Posterior vena cava (tissue), 2 donors: Measurements from ENCODE around the gene KIAA2012. TPM values are rescaled to one million over a fixed set of nuclear protein-coding genes. Genes with fewer than 3 reads are reported as not detected.
"Not testable (repeated sequence)": the region's sequence is repeated elsewhere in the genome, so short reads cannot be mapped to it uniquely, and the experiment has no call there.

Experiments
- DNase-seq: peaks from one replicate; pipeline ENCODE4 v3.0.0-alpha.2; 2020; ENCODE audit warnings: low spot score
- intact Hi-C, 2 donors: fragments of 100-400 bp; cut with DNase I; formaldehyde crosslinking; loops; one replicate each; pipeline versions ENCODE4 v1.14.1 to v1.14.2; 2022 to 2023
- total RNA-seq, 2 donors: library from RNA; stranded (reverse); fragmentation: NEBNext Ultra II Directional; extraction: Animal tissue kit (Norgen Biotek cat#: 25700); gene quantifications; one replicate each; pipeline ENCODE4 v1.2.1, GENCODE V29; 2021
- donor health status: DM: yes; HTN: yes; CAD: no.
- donor health status: DM: yes; HTN: yes; CAD: no.

KIAA2012 gene
- total RNA-seq, 2 donors from 2014 or later, result not detected

DNA sequence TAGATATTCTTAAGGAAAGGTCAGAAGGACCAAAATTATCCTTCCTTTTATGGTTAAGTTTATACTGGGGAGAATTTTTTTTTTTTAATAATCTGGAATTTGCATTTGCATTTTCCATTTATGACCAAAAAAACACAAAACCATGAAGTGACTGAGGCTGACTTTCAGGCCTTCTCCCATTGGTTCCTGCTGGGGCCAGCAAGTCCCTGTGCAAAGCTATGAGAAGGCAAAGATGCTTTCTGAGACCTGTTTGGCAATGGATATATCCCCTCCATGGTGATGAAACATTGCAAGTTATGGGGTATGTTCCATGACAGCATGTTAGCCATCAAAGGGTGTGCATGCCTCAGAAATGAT, 60.8 kb downstream of the KIAA2012 start:
- intact Hi-C loops, result no loop called here
- no peak for DNase-seq

DNA sequence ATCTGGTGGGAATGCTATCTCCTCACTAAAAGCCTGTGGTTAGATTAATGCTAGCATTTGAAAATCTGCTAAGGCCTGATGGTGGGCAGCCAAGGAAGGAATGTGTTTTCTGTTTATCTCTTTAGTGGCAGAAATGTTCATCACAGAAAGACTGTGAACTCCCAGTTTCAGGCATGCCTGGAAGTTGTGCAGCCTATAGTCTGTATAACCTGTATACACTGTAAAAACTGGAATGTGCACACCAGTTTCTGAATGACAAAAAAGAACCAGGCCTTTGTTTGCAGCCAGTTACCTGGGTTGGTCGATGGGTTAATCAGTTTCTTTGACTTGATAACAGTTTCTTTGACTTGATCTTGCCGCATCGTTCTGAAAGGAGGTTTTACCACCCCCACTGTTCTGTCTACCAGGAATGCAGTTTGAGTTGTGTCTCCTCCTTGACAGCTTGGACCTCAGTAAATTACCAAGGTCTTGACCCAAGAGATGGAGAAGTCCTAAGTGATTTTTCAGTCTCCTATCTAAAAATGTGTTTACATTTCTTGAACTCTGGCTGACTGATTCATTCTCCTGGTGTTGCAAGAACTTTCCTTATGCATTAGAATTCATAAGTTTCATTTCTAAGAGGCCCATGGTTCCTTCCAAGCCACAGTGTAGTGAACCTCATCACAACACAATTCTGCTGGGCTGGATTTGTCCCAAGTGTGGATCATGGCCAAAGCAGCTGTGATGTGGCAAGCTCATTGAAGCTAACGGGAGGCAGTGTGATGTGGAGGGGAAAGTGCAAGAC, 62.2 kb downstream of the KIAA2012 start:
- DNase-seq, result peak; percentile 95
- intact Hi-C loops, result no loop called here

- DNase-seq, intact Hi-C loops: not testable (repeated sequence)
Observed at GRCh38 chr2:202136039-202136438, 63.0 kb downstream of the KIAA2012 start.

DNA sequence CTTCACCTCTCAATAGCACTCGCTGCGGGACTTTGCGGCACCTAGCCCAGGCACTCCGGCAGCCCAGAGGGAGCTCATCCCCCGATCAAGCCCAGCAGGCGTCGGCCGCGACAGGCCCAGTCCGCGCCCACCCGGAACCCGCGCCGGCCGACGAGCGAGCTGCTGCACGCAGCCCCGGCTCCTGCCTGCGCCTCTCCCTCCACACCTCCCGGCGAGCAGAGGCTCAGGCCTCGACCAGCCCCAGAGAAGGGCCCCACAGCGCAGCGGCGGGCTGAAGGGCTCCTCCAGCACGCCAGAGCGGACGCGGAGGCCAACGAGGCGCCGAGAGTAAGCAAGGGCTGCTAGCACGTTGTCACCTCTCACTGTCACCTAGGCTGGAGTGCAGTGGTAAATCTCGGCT, 63.5 kb downstream of the KIAA2012 start:
- intact Hi-C loops, result no loop called here
- DNase-seq, result no peak

DNA sequence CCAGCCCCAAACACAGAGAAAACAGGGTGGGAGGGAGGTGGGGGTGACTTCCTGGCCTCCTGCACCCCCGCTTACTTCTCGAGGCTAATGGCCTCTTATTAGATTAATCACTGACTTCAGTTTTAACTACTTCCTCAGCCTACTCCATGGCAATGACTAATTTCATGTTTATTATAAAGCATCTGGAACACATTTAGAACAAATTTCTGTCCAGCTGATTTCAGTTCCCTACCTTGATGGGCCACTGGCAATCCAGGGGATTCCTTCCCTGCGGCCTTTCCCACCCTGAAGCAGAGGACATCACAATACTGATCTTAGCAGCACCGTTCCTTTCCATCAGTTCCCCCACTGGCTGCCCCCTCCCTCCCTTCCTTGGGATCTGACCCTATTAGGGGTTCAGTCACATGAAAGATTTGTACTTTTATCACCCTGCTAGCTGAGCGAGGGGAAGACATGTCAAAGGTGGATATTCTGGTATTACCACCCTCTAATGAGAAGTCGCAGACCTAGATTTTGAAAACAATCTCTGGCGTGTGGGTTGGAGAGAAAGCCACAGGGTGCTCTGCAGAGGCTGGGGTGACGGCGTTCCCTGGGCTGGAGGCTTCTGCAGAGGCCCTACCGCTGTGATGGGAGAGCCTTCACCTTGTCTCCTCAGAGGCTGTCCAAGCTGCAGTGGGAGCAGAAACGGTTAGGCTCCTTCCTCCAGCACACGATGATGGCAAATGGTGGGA, 67.6 kb downstream of the KIAA2012 start:
- DNase-seq, result no peak
- intact Hi-C loops, result no loop called here

DNA sequence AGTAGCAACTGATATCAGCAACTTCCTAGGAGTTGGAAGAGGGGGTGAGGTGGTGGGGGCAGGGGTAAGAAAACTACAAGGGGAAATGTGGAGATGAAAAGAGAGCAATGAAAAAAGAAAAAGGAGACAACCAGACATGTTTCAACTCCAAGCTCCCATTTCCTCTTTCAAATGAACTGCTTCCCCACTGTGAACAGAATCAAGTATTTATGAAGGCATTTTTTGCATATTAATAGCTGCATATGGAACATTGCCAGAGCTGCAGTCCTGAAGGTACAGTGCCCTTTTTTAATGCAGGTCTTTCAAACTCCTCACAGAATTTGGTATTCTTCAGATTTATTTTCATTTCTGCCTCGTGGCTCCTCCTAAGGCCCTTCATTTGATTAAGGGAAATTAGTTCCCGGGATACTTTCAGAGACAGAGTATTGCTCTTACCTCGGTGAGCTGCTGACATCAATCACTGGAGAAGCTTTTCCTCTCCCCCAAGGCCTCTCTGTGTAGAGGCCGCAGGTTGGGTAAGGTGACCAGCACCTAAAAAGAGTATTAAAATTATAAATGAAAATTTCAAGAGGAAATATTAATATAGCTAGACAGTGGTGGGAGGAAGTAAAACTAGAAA, 68.4 kb downstream of the KIAA2012 start:
- intact Hi-C loops, result no loop called here
- no peak for DNase-seq

GRCh38 chr2:202142540-202142939, 69.5 kb downstream of the KIAA2012 start:
- intact Hi-C loops, result no loop called here
- DNase-seq, result no peak

DNA sequence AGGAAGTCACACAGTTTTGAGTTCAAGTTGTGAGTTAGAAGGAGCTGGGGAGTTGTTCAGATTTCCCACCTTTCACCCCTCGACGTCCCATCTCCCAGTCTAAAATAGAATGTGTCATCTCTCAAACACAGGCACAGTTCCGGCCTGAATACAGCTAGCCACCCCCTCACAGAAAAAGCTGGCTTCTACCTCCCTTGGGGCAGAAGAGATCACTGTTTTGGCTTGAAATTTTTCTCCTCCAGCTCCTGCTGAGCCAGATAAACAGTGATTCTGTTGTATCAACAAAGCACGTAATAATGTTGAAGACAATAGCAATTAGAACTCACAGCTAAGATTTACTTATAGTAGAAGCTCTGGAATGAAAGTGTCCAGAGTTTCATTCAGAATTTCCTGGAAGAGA, 74.7 kb downstream of the KIAA2012 start:
- DNase-seq, result no peak

GRCh38 chr2:202148515-202149154, 75.6 kb downstream of the KIAA2012 start:
- intact Hi-C loops, result no loop called here
- no peak for DNase-seq

More for the DNA sequence above, 74.7 kb downstream of the KIAA2012 start:
- intact Hi-C loops, result no loop called here

GRCh38 chr2:202149155-202149762, 76.2 kb downstream of the KIAA2012 start:
- intact Hi-C loops, result no loop called here
- peak; percentile 88 for DNase-seq

- intact Hi-C loops, result loop anchor here in 1 of 2 donors (5.0 kb wide), 1 partner anchor 763 kb away; no protein-coding TSS in a partner anchor
- no peak for DNase-seq
Observed at GRCh38 chr2:202149936-202150335, 76.9 kb downstream of the KIAA2012 start.

GRCh38 chr2:202152104-202152715, 79.2 kb downstream of the KIAA2012 start:
- intact Hi-C loops, result loop anchor here in 1 of 2 donors (5.0 kb wide), 1 partner anchor 765 kb away; no protein-coding TSS in a partner anchor
- no peak for DNase-seq

GRCh38 chr2:202154613-202155012, 81.6 kb downstream of the KIAA2012 start:
- intact Hi-C loops, result loop anchor here in 1 of 2 donors (5.0 kb wide), 1 partner anchor 767 kb away; no protein-coding TSS in a partner anchor
- DNase-seq, result no peak

DNA sequence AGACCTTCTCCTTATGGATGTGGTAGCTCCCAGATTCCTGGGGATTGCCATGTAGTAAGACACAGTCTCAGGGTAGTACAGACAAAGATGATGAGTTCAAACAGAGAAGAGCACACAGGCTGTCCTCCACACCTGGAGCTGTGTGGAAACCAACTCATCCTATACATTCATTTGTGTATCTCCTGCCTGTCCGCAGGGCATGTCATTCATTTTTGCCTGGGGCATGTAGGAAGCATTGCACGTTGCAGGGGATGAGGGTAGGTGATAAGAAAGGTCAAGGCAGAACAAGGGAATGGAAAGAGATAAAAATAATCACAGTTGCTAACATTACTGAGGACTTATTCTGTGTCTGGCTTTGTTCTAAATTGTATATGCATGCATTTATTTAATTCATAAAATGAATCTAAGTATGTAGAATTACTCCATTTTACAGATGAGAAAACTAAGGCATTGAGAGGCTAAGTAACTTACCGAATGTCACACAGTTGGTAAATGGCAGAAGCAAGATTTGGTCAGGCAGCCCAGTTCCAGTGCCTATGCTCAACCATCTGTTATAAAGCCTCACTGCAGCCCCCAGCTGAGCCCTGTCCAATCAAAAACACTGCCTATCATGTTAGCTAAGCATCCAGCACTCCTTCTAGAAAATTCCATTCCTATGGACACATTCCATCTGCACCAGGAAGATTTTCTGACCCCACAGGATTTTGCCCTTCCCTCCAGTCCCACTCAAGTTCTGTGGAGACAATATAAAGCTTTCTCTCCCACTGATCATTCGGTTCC, 84.3 kb downstream of the KIAA2012 start:
- intact Hi-C loops, result no loop called here
- DNase-seq, result no peak

GRCh38 chr2:202158796-202159195, 85.7 kb downstream of the KIAA2012 start:
- intact Hi-C loops, result no loop called here
- no peak for DNase-seq

DNA sequence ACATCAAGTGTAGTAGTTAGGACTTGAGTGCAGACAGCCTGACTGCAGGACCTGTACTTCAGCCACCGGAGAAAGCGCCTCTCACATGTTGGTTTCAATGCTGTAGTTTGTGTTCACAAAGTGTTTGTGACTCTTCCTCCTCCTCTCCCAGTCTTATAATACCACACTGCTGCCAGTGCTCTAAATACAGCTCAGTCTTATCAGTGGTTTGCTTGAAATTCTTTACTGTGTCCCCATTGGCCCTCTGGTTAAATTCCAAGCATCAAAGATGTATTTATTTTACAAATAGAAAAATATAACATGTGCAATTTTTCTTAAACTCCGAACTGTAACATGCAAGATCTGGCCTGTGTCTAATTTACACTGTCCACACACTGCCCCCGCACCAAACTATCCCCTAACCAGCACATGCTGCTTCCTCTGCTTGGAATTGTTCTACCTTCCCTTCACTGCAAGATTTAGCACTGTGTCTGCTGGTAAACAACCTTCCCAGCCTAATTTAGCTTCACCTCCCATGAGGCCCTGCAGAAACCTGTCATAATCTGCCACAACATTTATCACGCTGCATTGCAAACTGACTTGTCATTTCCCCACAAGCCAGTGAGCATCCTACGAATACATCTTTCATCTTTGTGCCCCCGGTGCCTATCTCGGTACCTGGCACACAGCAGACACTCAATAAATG, 88.2 kb downstream of the KIAA2012 start:
- DNase-seq, result no peak
- intact Hi-C loops, result loop anchor here in 1 of 2 donors (10.0 kb wide), 1 partner anchor 366 kb away; no protein-coding TSS in a partner anchor

- DNase-seq, result no peak
- intact Hi-C loops, result loop anchor here in 1 of 2 donors (10.0 kb wide), 1 partner anchor 370 kb away; no protein-coding TSS in a partner anchor
Observed at GRCh38 chr2:202164411-202164810, 91.4 kb downstream of the KIAA2012 start.
